Measurements from ENCODE around the gene STON2.
A peak's percentile ranks its signal among the peaks of the same experiment; 100 is the strongest.

STON2 gene

GRCh38 chr14:81418057-81418790 lies 18.1 kb upstream of the STON2 start:
- DNase-seq: no peak

GRCh38 chr14:81416981-81417380 lies 16.9 kb upstream of the STON2 start:
- no peak for DNase-seq

DNA sequence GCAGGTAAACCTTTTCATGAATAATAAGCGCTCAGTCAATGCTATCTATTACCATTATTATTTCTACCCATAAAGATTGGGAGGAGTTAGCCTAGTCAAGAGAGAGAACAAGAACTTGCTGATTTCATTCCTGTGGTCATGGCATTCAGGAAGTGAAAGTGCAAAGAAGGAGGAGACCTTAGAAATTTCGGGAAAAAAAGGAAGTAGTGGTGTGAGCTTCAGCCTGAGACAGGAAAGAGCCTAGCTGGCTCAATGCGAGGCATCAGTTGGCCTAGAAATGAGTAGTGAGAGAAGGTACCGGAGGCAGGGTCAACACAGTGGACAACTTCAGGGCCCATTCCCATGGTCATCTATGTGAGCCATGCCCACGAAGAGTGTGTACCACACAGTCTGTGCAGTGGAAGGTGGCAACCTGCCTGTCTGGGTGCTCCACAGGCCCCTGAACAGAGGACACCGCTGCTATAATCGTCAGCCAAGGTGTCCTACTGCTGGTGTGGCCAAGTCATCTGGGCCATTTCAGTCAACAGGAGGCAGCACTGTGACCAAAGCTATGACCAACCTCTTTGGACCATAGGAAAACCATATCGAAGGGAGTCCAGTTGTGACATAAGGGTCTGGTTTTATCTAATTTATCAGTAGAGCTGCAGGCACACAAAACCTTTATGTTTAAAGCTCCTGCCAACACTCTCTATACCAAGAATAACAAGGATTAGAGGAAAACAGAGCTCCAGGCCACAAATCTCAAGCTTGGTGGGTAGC lies 16.2 kb upstream of the STON2 start:
- no peak for DNase-seq

- DNase-seq: no peak
Measured at GRCh38 chr14:81415781-81416180, 15.7 kb upstream of the STON2 start.

GRCh38 chr14:81414123-81414522 lies 14.0 kb upstream of the STON2 start:
- DNase-seq: no peak

GRCh38 chr14:81412779-81413178 lies 12.7 kb upstream of the STON2 start:
- no peak for DNase-seq

- no peak for DNase-seq
Measured at GRCh38 chr14:81408595-81408994, 8.5 kb upstream of the STON2 start.

DNA sequence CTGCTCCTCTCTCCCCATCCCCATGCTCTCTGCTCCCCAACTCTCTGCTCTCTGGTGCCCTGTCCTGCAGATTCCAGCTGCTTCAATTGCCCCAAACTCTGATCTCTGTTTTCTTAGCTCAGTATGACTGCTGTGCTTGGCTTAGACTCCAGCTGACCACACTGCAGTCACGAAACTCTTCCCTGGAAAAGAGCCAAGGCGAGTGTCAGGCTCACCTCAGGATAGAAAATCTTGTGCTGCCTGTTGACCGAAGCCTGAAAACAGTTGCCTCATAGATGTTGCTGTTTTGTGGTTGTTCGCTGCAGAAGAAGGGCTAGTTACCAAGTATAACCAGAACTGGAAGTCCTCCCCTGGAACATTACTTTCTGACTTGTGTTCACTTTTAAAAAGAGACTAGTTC lies 6.7 kb upstream of the STON2 start:
- DNase-seq: peak; percentile 70

- no peak for DNase-seq
Measured at GRCh38 chr14:81402123-81402495, 2.0 kb upstream of the STON2 start.

GRCh38 chr14:81401420-81402122 lies 1.4 kb upstream of the STON2 start:
- no peak for DNase-seq

GRCh38 chr14:81400852-81401251 lies 728 bp upstream of the STON2 start:
- DNase-seq: peak; percentile 44

DNA sequence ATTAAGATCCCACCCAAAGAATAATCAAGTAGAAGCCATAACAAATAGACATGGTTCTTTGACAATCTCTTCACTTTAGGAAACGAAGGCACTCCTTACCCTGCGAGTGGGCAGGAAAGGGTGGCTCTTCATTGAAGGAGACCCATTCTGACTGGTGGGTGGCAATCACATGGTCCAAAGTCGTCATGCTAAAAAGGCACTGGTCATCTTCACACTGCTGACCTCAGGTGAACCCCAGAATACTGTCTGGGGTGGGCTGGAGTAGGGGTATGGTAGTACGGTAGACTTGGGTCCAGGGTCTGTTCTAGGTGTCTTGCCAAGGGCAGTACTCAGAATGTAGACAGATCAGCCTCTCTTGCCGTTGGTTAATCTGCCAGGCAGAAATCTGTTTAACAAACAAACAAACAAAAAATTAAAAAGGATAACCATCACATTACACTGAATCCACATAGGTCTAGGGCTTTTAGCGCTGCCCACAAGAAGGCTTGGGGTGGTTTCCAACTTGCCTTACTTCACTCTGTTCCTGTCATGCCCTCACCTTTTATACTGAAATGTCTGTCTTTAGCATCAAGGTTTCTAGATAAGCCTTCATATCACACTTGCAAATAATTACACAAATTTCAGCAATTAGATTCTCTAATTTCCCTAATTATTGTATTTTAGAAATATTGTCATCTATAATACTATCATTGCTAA lies 1.8 kb downstream of the STON2 start:
- DNase-seq: no peak

DNA sequence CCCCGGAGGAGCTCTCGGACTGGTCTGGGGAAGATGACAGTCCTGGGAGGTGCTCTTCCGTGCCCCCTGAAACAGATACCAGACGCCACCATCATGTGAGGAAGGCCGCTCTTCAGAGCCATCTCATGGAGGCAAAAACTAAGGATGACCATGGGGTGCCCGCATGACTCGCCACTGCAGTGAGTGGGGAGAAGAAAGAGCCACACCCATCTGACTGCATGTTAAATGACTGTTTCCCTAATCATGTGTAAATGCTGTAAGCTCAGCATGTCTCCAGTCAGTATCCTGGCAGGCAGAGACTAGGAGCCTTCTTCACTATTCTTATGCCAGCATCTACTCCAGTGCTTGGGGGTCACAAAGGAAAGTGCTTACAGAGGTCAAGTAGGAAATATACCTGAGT lies 4.0 kb downstream of the STON2 start:
- no peak for DNase-seq

- no peak for DNase-seq
Measured at GRCh38 chr14:81394739-81395138, 5.4 kb downstream of the STON2 start.

DNA sequence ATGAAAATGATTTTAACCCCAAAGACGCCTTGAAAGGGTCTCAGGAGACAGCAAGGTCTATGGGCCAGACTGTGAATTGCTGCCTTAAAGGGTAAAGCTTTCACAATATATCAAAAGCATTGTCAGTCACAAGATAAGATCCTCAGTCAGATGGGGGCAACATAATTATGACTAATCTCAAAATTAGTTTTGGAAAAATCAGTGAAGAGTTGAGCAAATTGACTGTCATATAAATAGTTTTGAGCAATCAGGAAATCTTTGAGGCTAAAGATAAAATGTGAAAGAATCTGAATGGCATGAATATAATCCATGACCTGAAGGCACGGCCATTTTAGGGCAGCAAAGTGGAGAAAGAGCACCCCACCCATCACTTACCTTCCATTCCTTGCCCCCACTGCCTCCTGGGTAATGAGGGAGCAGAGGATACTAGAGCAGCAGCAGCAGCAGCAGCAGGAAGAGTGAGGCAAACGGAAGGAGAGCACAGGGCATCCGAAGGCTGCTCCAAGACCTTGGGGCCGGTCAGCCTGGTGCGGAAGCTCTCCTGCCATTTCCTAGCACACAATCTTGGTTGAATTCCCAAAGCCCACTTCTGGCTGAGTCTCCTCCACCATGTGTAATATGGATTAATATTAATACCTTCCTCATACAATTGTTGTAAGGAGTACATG lies 7.0 kb downstream of the STON2 start:
- DNase-seq: no peak

DNA sequence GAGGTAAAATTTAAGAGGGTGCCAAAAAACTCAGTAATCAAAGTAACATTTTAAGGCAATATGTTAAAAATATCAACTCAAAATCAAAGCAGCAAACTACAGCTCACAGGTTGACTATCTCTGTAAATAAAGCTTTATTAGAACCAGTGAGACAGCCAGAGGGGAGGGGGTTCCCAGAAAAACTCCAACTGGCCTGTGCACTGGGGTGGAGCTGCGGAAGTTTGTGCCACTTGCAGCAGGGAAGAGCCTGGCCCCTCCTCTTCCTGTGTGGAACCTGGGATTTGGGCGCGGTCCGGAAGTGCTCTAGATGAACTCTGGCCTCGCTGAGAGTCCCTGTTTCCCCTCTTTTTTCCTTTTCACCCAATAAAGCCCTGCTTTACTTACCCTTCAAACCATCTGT lies 8.1 kb downstream of the STON2 start:
- DNase-seq: no peak

DNA sequence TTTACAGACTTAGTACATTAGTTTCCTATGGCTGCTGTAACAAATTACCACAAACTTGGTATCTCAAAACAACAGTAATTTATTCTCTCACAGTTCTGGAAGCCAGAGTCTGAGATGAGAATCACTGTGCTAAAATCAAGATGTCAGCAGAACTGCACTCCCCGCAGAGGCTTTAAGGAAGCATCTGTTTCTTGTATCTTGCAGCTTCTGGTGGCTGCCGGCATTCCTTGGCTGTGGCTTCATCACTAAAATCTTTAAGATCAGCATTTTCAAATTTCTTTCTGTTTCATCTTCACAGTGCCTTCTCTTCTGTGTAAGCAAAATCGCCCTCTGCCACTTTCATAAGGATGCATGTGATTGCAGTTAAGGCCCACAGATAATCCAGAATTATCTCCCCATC lies 9.4 kb downstream of the STON2 start:
- no peak for DNase-seq

DNA sequence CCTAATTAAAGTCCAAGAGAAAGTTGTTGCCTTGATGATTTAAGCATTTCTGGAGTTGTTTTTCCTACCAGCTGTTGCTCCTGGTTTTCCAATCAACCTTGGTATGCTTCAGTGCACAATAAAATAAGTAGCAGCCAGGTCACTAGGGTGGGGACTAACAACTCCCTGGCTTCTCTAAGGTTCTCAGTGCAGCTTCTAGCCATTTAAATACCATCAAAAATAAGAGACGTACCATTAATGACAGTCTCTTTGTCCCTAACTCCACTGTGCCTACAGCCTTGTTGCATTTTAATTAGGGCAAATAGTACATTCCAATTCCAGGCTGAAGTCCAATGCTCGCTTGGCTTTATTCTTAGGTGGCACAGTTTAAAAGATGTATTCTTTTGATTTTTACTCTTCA lies 11.8 kb downstream of the STON2 start:
- DNase-seq: no peak

DNA sequence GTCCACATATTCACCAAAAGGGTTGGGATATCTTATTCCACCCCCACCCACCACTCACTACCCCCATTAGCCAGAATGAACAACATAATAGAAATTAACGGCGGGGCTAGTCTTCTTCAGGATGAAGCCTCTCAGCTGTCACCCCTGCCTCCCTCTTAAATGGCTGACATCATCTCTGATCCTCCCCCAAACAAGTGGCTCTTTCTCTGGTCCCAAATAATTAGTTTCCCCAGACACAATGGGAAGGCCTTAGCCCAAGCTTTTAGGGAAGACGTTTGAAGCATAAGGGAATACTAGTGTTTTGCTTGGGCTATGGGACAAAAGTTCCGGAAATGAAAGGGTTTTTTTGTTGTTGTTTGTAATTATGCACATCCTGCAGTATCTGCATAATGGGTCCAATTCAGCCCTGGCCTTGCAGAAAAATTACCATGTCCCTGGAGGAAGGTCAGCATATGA lies 13.8 kb downstream of the STON2 start:
- no peak for DNase-seq

DNA sequence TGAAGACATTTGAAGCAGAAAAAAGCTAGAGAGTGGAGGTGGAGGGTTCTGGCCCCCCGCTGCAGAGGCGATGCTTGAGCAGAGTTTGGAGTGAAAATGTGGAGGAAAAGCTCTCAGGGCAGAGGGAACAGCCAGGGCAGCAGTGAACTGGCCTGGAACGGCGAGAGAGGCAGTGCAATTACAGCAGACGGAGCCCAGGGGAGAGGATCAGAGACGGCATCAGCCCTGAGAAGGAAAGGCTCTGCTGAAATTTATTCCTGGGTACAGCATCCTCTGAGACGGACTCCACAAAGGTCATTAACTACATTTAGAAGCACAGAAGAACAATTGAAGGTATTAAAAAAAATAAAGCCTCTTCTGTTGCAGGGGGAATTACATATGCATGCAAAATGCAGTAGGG lies 14.2 kb downstream of the STON2 start:
- DNase-seq: no peak

DNA sequence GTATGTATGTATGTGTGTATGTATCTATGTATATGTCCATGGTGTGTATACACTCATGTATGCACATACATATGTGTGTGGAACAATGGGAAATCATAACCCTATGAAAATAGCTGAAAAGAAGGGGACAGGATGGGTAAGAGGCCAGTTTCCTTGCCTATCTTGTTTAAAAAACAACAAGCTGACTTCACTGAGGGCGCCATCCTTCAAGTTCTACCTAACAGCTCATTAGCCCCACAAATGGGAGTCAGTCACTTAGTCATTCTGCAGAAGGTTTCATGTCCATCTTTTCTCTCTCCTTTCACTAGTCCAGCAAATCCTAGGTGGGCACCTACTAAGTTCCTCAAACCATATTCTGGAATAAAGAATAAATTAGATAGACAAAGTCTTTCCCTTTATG lies 14.7 kb downstream of the STON2 start:
- DNase-seq: no peak

DNA sequence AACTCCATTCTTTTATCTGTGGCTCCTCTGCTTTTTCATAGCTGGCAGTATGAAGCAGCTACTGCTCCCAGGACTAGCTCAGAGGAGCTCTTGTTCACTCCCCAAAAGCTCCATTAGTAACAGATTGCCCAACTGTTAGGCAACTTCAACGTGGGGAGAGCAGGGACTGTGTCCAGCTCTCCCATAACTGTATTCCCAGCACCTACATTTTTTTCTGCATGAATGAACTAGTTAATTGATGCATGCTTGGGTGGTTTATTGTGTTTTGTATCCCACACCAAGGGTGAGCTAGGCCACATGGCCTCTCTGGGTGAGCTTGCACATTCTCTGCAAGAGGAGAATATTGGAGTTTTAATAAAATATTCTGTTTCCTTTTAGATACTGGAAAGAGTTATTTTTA lies 15.2 kb downstream of the STON2 start:
- DNase-seq: no peak

All from femur (tissue), 1 donor.